Activated T-cell treated with anti-CD3 and anti-CD28 coated beads, Interleukin-2, amount 50 U/mL, for 24 hours (primary cell): Measurements from ENCODE around the gene DTD1.

Experiments
- DNase-seq: peaks from one replicate; pipeline ENCODE4 v3.0.0-alpha.2; 2020
- H3K27ac Mint-ChIP-seq: 2 replicates; pipeline ENCODE4 v1.8.0; 2020; ENCODE audit warnings: mild to moderate bottlenecking, mixed read lengths
- H3K27me3 Mint-ChIP-seq: 2 replicates; pipeline ENCODE4 v1.8.0; 2020; ENCODE audit warnings: mixed read lengths
- H3K36me3 Mint-ChIP-seq: 2 replicates; pipeline ENCODE4 v1.8.0; 2020; ENCODE audit warnings: low read depth, mixed read lengths
- H3K4me1 Mint-ChIP-seq: 2 replicates; pipeline ENCODE4 v1.8.0; 2020; ENCODE audit warnings: low read depth, mixed read lengths
- H3K4me3 Mint-ChIP-seq: 2 replicates; pipeline ENCODE4 v1.8.0; 2020; ENCODE audit warnings: mild to moderate bottlenecking, moderate library complexity, mixed read lengths
- H3K9me3 Mint-ChIP-seq: 2 replicates; pipeline ENCODE4 v1.8.0; 2020; ENCODE audit warnings: mixed read lengths

Gene DTD1

GRCh38 chr20:18692447-18692846 lies 104.6 kb downstream of the DTD1 start:
- Mint-ChIP-seq H3K9me3 (no peaks in the 10 kb centered on the region), H3K27me3 (no peaks in the 10 kb centered on the region), H3K36me3 (peaks cover 5% of the 10 kb centered on the region), H3K4me1 (no peaks in the 10 kb centered on the region), H3K27ac (no peak overlapping the region), H3K4me3 (no peak overlapping the region)
- no peak for DNase-seq

GRCh38 chr20:18694071-18694470 lies 106.2 kb downstream of the DTD1 start:
- Mint-ChIP-seq H3K27ac (no peak overlapping the region), H3K4me3 (no peak overlapping the region), H3K4me1 (no peaks in the 10 kb centered on the region), H3K9me3 (no peaks in the 10 kb centered on the region), H3K36me3 (peaks cover 14% of the 10 kb centered on the region), H3K27me3 (no peaks in the 10 kb centered on the region)
- DNase-seq, result no peak

GRCh38 chr20:18695175-18695574 lies 107.3 kb downstream of the DTD1 start:
- DNase-seq, result no peak
- no peaks in the 10 kb centered on the region for H3K27me3 Mint-ChIP-seq
- H3K4me3 Mint-ChIP-seq, result no peak overlapping the region
- no peaks in the 10 kb centered on the region for H3K9me3 Mint-ChIP-seq
- no peak overlapping the region for H3K27ac Mint-ChIP-seq
- H3K4me1 Mint-ChIP-seq, result peaks cover 3% of the 10 kb centered on the region
- peaks cover 14% of the 10 kb centered on the region for H3K36me3 Mint-ChIP-seq

GRCh38 chr20:18698735-18699380 lies 111.0 kb downstream of the DTD1 start:
- H3K36me3 Mint-ChIP-seq, result peaks cover 13% of the 10 kb centered on the region

GRCh38 chr20:18701969-18702368 lies 114.1 kb downstream of the DTD1 start:
- Mint-ChIP-seq H3K27me3 (no peaks in the 10 kb centered on the region), H3K27ac (no peak overlapping the region), H3K4me3 (no peak overlapping the region), H3K36me3 (peaks cover 9% of the 10 kb centered on the region), H3K4me1 (peaks cover 17% of the 10 kb centered on the region), H3K9me3 (no peaks in the 10 kb centered on the region)
- no peak for DNase-seq

More at GRCh38 chr20:18698735-18699380, 111.0 kb downstream of the DTD1 start:
- Mint-ChIP-seq H3K4me1 (peaks cover 8% of the 10 kb centered on the region), H3K4me3 (no peak overlapping the region), H3K27ac (no peak overlapping the region), H3K9me3 (no peaks in the 10 kb centered on the region), H3K27me3 (no peaks in the 10 kb centered on the region)
- no peak for DNase-seq

GRCh38 chr20:18702736-18703135 lies 114.9 kb downstream of the DTD1 start:
- no peaks in the 10 kb centered on the region for H3K27me3 Mint-ChIP-seq
- peaks cover 9% of the 10 kb centered on the region for H3K36me3 Mint-ChIP-seq
- peaks cover 17% of the 10 kb centered on the region for H3K4me1 Mint-ChIP-seq
- DNase-seq, result no peak
- no peaks in the 10 kb centered on the region for H3K9me3 Mint-ChIP-seq
- H3K27ac Mint-ChIP-seq, result no peak overlapping the region
- H3K4me3 Mint-ChIP-seq, result no peak overlapping the region

GRCh38 chr20:18705490-18705889 lies 117.6 kb downstream of the DTD1 start:
- no peaks in the 10 kb centered on the region for H3K9me3 Mint-ChIP-seq
- H3K4me1 Mint-ChIP-seq, result peaks cover 14% of the 10 kb centered on the region
- no peak overlapping the region for H3K4me3 Mint-ChIP-seq

GRCh38 chr20:18705910-18706309 lies 118.1 kb downstream of the DTD1 start:
- Mint-ChIP-seq H3K27ac (no peak overlapping the region), H3K4me3 (no peak overlapping the region), H3K36me3 (peaks cover 3% of the 10 kb centered on the region), H3K9me3 (no peaks in the 10 kb centered on the region), H3K27me3 (no peaks in the 10 kb centered on the region), H3K4me1 (peaks cover 14% of the 10 kb centered on the region)
- no peak for DNase-seq

More at GRCh38 chr20:18705490-18705889, 117.6 kb downstream of the DTD1 start:
- H3K27ac Mint-ChIP-seq, result no peak overlapping the region
- peaks cover 3% of the 10 kb centered on the region for H3K36me3 Mint-ChIP-seq
- no peaks in the 10 kb centered on the region for H3K27me3 Mint-ChIP-seq
- no peak for DNase-seq

- Mint-ChIP-seq H3K27me3 (no peaks in the 10 kb centered on the region), H3K36me3 (peaks cover 35% of the 10 kb centered on the region), H3K27ac (no peak overlapping the region), H3K4me1 (peaks cover 9% of the 10 kb centered on the region), H3K4me3 (no peak overlapping the region), H3K9me3 (no peaks in the 10 kb centered on the region)
- no peak for DNase-seq
Observed at GRCh38 chr20:18712131-18712530, 124.3 kb downstream of the DTD1 start.

- H3K27ac Mint-ChIP-seq, result no peak overlapping the region
- H3K36me3 Mint-ChIP-seq, result peaks cover 35% of the 10 kb centered on the region
- no peaks in the 10 kb centered on the region for H3K9me3 Mint-ChIP-seq
- no peaks in the 10 kb centered on the region for H3K27me3 Mint-ChIP-seq
- DNase-seq, result no peak
- H3K4me1 Mint-ChIP-seq, result peaks cover 9% of the 10 kb centered on the region
- H3K4me3 Mint-ChIP-seq, result no peak overlapping the region
Observed at GRCh38 chr20:18712882-18713281, 125.0 kb downstream of the DTD1 start.

- no peaks in the 10 kb centered on the region for H3K27me3 Mint-ChIP-seq
- DNase-seq, result no peak
- H3K36me3 Mint-ChIP-seq, result peaks cover 42% of the 10 kb centered on the region
- H3K27ac Mint-ChIP-seq, result no peak overlapping the region
- no peaks in the 10 kb centered on the region for H3K9me3 Mint-ChIP-seq
- peaks cover 9% of the 10 kb centered on the region for H3K4me1 Mint-ChIP-seq
- H3K4me3 Mint-ChIP-seq, result no peak overlapping the region
Observed at GRCh38 chr20:18715564-18715963, 127.7 kb downstream of the DTD1 start.

- no peak overlapping the region for H3K27ac Mint-ChIP-seq
- H3K4me3 Mint-ChIP-seq, result no peak overlapping the region
- no peak for DNase-seq
- H3K36me3 Mint-ChIP-seq, result peaks cover 40% of the 10 kb centered on the region
- no peaks in the 10 kb centered on the region for H3K9me3 Mint-ChIP-seq
- H3K4me1 Mint-ChIP-seq, result peaks cover 8% of the 10 kb centered on the region
- H3K27me3 Mint-ChIP-seq, result no peaks in the 10 kb centered on the region
Observed at GRCh38 chr20:18717062-18717461, 129.2 kb downstream of the DTD1 start.

GRCh38 chr20:18718129-18718528 lies 130.3 kb downstream of the DTD1 start:
- H3K36me3 Mint-ChIP-seq, result peaks cover 34% of the 10 kb centered on the region
- H3K27ac Mint-ChIP-seq, result no peak overlapping the region
- no peaks in the 10 kb centered on the region for H3K9me3 Mint-ChIP-seq
- H3K4me3 Mint-ChIP-seq, result no peak overlapping the region
- peaks cover 8% of the 10 kb centered on the region for H3K4me1 Mint-ChIP-seq
- no peak for DNase-seq
- no peaks in the 10 kb centered on the region for H3K27me3 Mint-ChIP-seq

GRCh38 chr20:18719426-18719825 lies 131.6 kb downstream of the DTD1 start:
- no peak for DNase-seq
- Mint-ChIP-seq H3K4me3 (no peak overlapping the region), H3K27me3 (no peaks in the 10 kb centered on the region), H3K27ac (no peak overlapping the region), H3K4me1 (peaks cover 8% of the 10 kb centered on the region), H3K9me3 (no peaks in the 10 kb centered on the region), H3K36me3 (peaks cover 25% of the 10 kb centered on the region)

GRCh38 chr20:18721551-18722115 lies 133.8 kb downstream of the DTD1 start:
- Mint-ChIP-seq H3K4me3 (no peak overlapping the region), H3K9me3 (no peaks in the 10 kb centered on the region), H3K27ac (no peak overlapping the region), H3K4me1 (peaks cover 17% of the 10 kb centered on the region), H3K36me3 (peaks cover 13% of the 10 kb centered on the region), H3K27me3 (no peaks in the 10 kb centered on the region)
- no peak for DNase-seq
